Measurements from ENCODE around the gene HP. TPM values are rescaled to one million over a fixed set of nuclear protein-coding genes. Genes with fewer than 3 reads are reported as not detected.

Gene HP
- total and polyA plus RNA-seq, 2 donors (not counting 1 experiment from before 2014, with no cell fraction given), result not detected

- Mint-ChIP-seq H3K4me1 (no peaks in the 10 kb centered on the region), H3K4me3 (no peak overlapping the region), H3K9me3 (ENCODE audit: insufficient read depth) (no peaks in the 10 kb centered on the region), H3K27ac (no peak overlapping the region), H3K27me3 (no peaks in the 10 kb centered on the region)
- no peaks in the 10 kb centered on the region for H3K9me3 ChIP-seq (ENCODE audit: control extremely low read depth in 1 of 3, control insufficient read depth in 2 of 3, insufficient read depth in 1 of 3, low read length in 2 of 3)
- ATAC-seq (ENCODE audit: low read depth) (no peak), DNase-seq (no peak)
- H3K27ac ChIP-seq (ENCODE audit: low read length in 2 of 2), result no peak overlapping the region
- no peak overlapping the region for H2AFZ ChIP-seq (ENCODE audit: insufficient read depth, low read depth, low read length, poor library complexity, severe bottlenecking)
- no peaks in the 10 kb centered on the region for H3K4me1 ChIP-seq (ENCODE audit: control insufficient read depth in 2 of 2, insufficient read depth in 2 of 2, low read length in 2 of 2)
- intact Hi-C loops (cut with micrococcal nuclease), result no loop called here
- H3K4me3 ChIP-seq (ENCODE audit: control extremely low read depth in 1 of 5, extremely low read depth in 1 of 5, insufficient read depth in 1 of 5, low read depth in 2 of 5, low read length in 4 of 5), result no peak overlapping the region
- no peaks in the 10 kb centered on the region for H3K79me2 ChIP-seq (ENCODE audit: control insufficient read depth, insufficient read depth, low read length)
- peaks cover 4 to 50% of the 10 kb centered on the region in 2 experiments for H3K36me3 ChIP-seq (replicated peaks in 1 of 2; ENCODE audit: control extremely low read depth in 1 of 2, control insufficient read depth in 1 of 2, extremely low read depth in 1 of 2, insufficient read depth in 2 of 2, low read length in 1 of 2)
- no peak overlapping the region for H3K4me2 ChIP-seq (replicated peaks; ENCODE audit: low read depth, low read length, poor library complexity, severe bottlenecking)
- no peaks in the 10 kb centered on the region for H4K20me1 ChIP-seq (ENCODE audit: control insufficient read depth, insufficient read depth, low read length, poor library complexity, severe bottlenecking)
- POLR2A ChIA-PET, result no interaction called here
- no peak for TF ChIP-seq EZH2 (IDR thresholded peaks at IDR 0.05; ENCODE audit: borderline replicate concordance, insufficient read depth, low read depth, low read length, poor library complexity, severe bottlenecking)
- TF ChIP-seq CTCF (IDR thresholded peaks at IDR 0.05), result no peak
- CTCF ChIA-PET, result no interaction called here
- no peaks in the 10 kb centered on the region for H3K27me3 ChIP-seq (replicated peaks in 1 of 4; ENCODE audit: control extremely low read depth in 1 of 4, control insufficient read depth in 3 of 4, insufficient read depth in 4 of 4, low read length in 3 of 4)
- H3K9ac ChIP-seq (ENCODE audit: low read length), result no peak overlapping the region
- 97% methylated on average over 15 of the region's 15 CpGs for WGBS (ENCODE audit: insufficient coverage)
Observed at GRCh38 chr16:72021043-72021442, 33.3 kb upstream of the HP start.

- H3K79me2 ChIP-seq (ENCODE audit: control insufficient read depth, insufficient read depth, low read length), result no peaks in the 10 kb centered on the region
- WGBS (ENCODE audit: insufficient coverage), result 100% methylated on average over 13 of the region's 13 CpGs
- Mint-ChIP-seq H3K4me3 (no peak overlapping the region), H3K4me1 (no peaks in the 10 kb centered on the region), H3K27ac (no peak overlapping the region), H3K27me3 (no peaks in the 10 kb centered on the region), H3K9me3 (ENCODE audit: insufficient read depth) (no peaks in the 10 kb centered on the region)
- peaks cover 4 to 42% of the 10 kb centered on the region in 2 experiments for H3K36me3 ChIP-seq (replicated peaks in 1 of 2; ENCODE audit: control extremely low read depth in 1 of 2, control insufficient read depth in 1 of 2, extremely low read depth in 1 of 2, insufficient read depth in 2 of 2, low read length in 1 of 2)
- no peak for ATAC-seq (ENCODE audit: low read depth)
- no peak overlapping the region for H3K4me3 ChIP-seq (ENCODE audit: control extremely low read depth in 1 of 5, extremely low read depth in 1 of 5, insufficient read depth in 1 of 5, low read depth in 2 of 5, low read length in 4 of 5)
- H4K20me1 ChIP-seq (ENCODE audit: control insufficient read depth, insufficient read depth, low read length, poor library complexity, severe bottlenecking), result no peaks in the 10 kb centered on the region
- no peaks in the 10 kb centered on the region for H3K9me3 ChIP-seq (ENCODE audit: control extremely low read depth in 1 of 3, control insufficient read depth in 2 of 3, insufficient read depth in 1 of 3, low read length in 2 of 3)
- no peak overlapping the region for H2AFZ ChIP-seq (ENCODE audit: insufficient read depth, low read depth, low read length, poor library complexity, severe bottlenecking)
- H3K4me2 ChIP-seq (replicated peaks; ENCODE audit: low read depth, low read length, poor library complexity, severe bottlenecking), result no peak overlapping the region
- intact Hi-C loops (cut with micrococcal nuclease), result no loop called here
- no peaks in the 10 kb centered on the region for H3K4me1 ChIP-seq (ENCODE audit: control insufficient read depth in 2 of 2, insufficient read depth in 2 of 2, low read length in 2 of 2)
- H3K9ac ChIP-seq (ENCODE audit: low read length), result no peak overlapping the region
- H3K27ac ChIP-seq (ENCODE audit: low read length in 2 of 2), result no peak overlapping the region
- no peaks in the 10 kb centered on the region for H3K27me3 ChIP-seq (replicated peaks in 1 of 4; ENCODE audit: control extremely low read depth in 1 of 4, control insufficient read depth in 3 of 4, insufficient read depth in 4 of 4, low read length in 3 of 4)
- CTCF ChIA-PET, result interaction anchor here (0.7 kb wide), 1 partner anchor 1440 kb away, joined by 3 read pairs; no protein-coding TSS in a partner anchor
- DNase-seq, result no peak
- TF ChIP-seq EZH2 (IDR thresholded peaks at IDR 0.05; ENCODE audit: borderline replicate concordance, insufficient read depth, low read depth, low read length, poor library complexity, severe bottlenecking), result no peak
- TF ChIP-seq CTCF (IDR thresholded peaks at IDR 0.05), result no peak
- POLR2A ChIA-PET, result no interaction called here
Observed at GRCh38 chr16:72022127-72022526, 32.2 kb upstream of the HP start.
